Kidney (tissue), 22 donors: ENCODE data around the gene MCMBP. TPM values are rescaled to one million over a fixed set of nuclear protein-coding genes. Genes with fewer than 3 reads are reported as not detected.

Source experiments
- DNase-seq, 5 donors: peaks; one replicate each; pipeline ENCODE4 v3.0.0-alpha.2; 2013 to 2020
- FAIRE-seq: peaks from 2 replicates; lab custom pipeline; 2012; peaks lifted over from hg19 to GRCh38; lab: Jason Lieb, UNC
- H3K27ac ChIP-seq, 2 donors: one replicate each; pipeline ENCODE4 v1.7.0; 2013; ENCODE audit warnings: low read depth in 2 of 2, low read length in 2 of 2, inconsistent platforms in 1 of 2
- H3K27me3 ChIP-seq: one replicate; pipeline ENCODE4 v1.7.1; 2013; ENCODE audit warnings: low read length, inconsistent platforms; ENCODE audit not compliant: control insufficient read depth, insufficient read depth
- H3K36me3 ChIP-seq, 3 donors: one replicate each; pipeline versions ENCODE4 v1.7.0 to v1.7.1; 2013; ENCODE audit warnings: low read length in 3 of 3, control low read depth in 1 of 3, inconsistent platforms in 1 of 3; ENCODE audit not compliant: insufficient read depth in 3 of 3, control insufficient read depth in 2 of 3
- H3K4me1 ChIP-seq, 3 donors: one replicate each; pipeline versions ENCODE4 v1.7.0 to v1.7.1; 2013; ENCODE audit warnings: low read length in 3 of 3, inconsistent platforms in 1 of 3, low read depth in 1 of 3; ENCODE audit not compliant: control insufficient read depth in 2 of 3, insufficient read depth in 2 of 3
- H3K4me3 ChIP-seq, 3 donors: one replicate each; pipeline versions ENCODE4 v1.7.0 to v1.8.1; 2013; ENCODE audit warnings: low read length in 3 of 3, control low read depth in 1 of 3, inconsistent platforms in 1 of 3
- H3K9ac ChIP-seq, 3 donors: one replicate each; pipeline versions ENCODE4 v1.7.0 to v1.7.1; 2013; ENCODE audit warnings: low read length in 3 of 3, control low read depth in 1 of 3, inconsistent platforms in 1 of 3
- H3K9me3 ChIP-seq, 3 donors: one replicate each; pipeline versions ENCODE4 v1.7.0 to v1.7.1; 2013; ENCODE audit warnings: low read length in 3 of 3, control low read depth in 1 of 3, inconsistent platforms in 1 of 3; ENCODE audit not compliant: control insufficient read depth in 2 of 3, insufficient read depth in 1 of 3
- CTCF ChIP-seq: IDR thresholded peaks from 3 replicates; pipeline ENCODE4 v1.5.1; 2012; ENCODE audit warnings: mild to moderate bottlenecking, moderate library complexity, borderline replicate concordance; ENCODE audit not compliant: insufficient read depth; ENCODE audit errors: extremely low read depth
- intact Hi-C: fragments of 100-400 bp; cut with DNase I; formaldehyde crosslinking; loops from one replicate; pipeline ENCODE4 v1.11.1; 2022
- long read RNA-seq, 10 donors: library from polyadenylated mRNA in 1 of 10; unstranded in 1 of 10; transcript quantifications; one replicate each; pipeline ENCODE4 v2.0.0 and lab custom pipeline, GENCODE V29; 2021 to 2026
- polyA plus RNA-seq: library from polyadenylated mRNA; stranded (reverse); fragments of 350-450 nt; fragmentation: Illumina TruSeq; extraction: RNeasy Lipid Tissue Mini Kit (QIAGEN cat#74804); gene quantifications from one replicate; pipeline ENCODE4 v1.2.3, GENCODE V29; 2014; ENCODE audit warnings: low read depth, low replicate concordance; ENCODE audit not compliant: insufficient read depth
- total RNA-seq: library from RNA; stranded (reverse); fragmentation: NEBNext Ultra II Directional; extraction: Animal tissue kit (Norgen Biotek cat#: 25700); gene quantifications from one replicate; pipeline ENCODE4 v1.2.1, GENCODE V29; 2021
- donor health status: control.
- donor health status: control.
- donor health status: control.
- donor health status: control.
- donor health status: control.
- donor health status: DM: yes; HTN: yes; CAD: no.
- donor health status: Normal renal cell carcinoma (clear cell type).

Gene MCMBP
- total RNA-seq (45.3 TPM), polyA plus RNA-seq (21.3 TPM)
- long read RNA-seq, donor 1, full-length matches to known transcripts: 7 of 7 reads
- long read RNA-seq, donor 1, partial matches to known transcripts: 0 of 7 reads
- long read RNA-seq, donor 1, other reads (novel, unspliced or antisense): 0 of 7 reads
- long read RNA-seq, donor 2, full-length matches to known transcripts: 6 of 6 reads
- long read RNA-seq, donor 2, partial matches to known transcripts: 0 of 6 reads
- long read RNA-seq, donor 2, other reads (novel, unspliced or antisense): 0 of 6 reads
- long read RNA-seq, donor 3, full-length matches to known transcripts: 9 of 9 reads
- long read RNA-seq, donor 3, partial matches to known transcripts: 0 of 9 reads
- long read RNA-seq, donor 3, other reads (novel, unspliced or antisense): 0 of 9 reads
- long read RNA-seq, donor 4, full-length matches to known transcripts: 7 of 7 reads
- long read RNA-seq, donor 4, partial matches to known transcripts: 0 of 7 reads
- long read RNA-seq, donor 4, other reads (novel, unspliced or antisense): 0 of 7 reads
- long read RNA-seq, donor 5: 0 reads
- long read RNA-seq, donor 6, partial matches to known transcripts: 6 of 6 reads
- long read RNA-seq, donor 6, other reads (novel, unspliced or antisense): 0 of 6 reads
- long read RNA-seq, donor 7, full-length matches to known transcripts: 25 of 41 reads
- long read RNA-seq, donor 7, partial matches to known transcripts: 7 of 41 reads
- long read RNA-seq, donor 7, other reads (novel, unspliced or antisense): 9 of 41 reads
- long read RNA-seq, donor 8, full-length matches to known transcripts: 6 of 6 reads
- long read RNA-seq, donor 8, partial matches to known transcripts: 0 of 6 reads
- long read RNA-seq, donor 8, other reads (novel, unspliced or antisense): 0 of 6 reads
- long read RNA-seq, donor 9, partial matches to known transcripts: 0 of 1 reads
- long read RNA-seq, donor 9, other reads (novel, unspliced or antisense): 0 of 1 reads
- long read RNA-seq, donor 10, full-length matches to known transcripts: 7 of 7 reads
- long read RNA-seq, donor 10, partial matches to known transcripts: 0 of 7 reads
- long read RNA-seq, donor 10, other reads (novel, unspliced or antisense): 0 of 7 reads

- H3K36me3 ChIP-seq: no peaks in the 10 kb centered on the region
- H3K4me3 ChIP-seq: peak within 1 kb of the TSS; percentile 71 to 86 (median 84)
- H3K27me3 ChIP-seq: no peaks in the 10 kb centered on the region
- H3K4me1 ChIP-seq: peaks cover 0 to 10% (median 4%) of the 10 kb centered on the region in 3 donors
- intact Hi-C loops: no loop called here
- no peak for FAIRE-seq
- peak within 1 kb of the TSS; percentile 72 to 88 (median 76) for H3K9ac ChIP-seq
- no peaks in the 10 kb centered on the region for H3K9me3 ChIP-seq
- H3K27ac ChIP-seq: peak within 1 kb of the TSS; percentile 79 to 86
- no peak for TF ChIP-seq CTCF
- DNase-seq: no peak
Observed at GRCh38 chr10:119872610-119872859, at the start of gene MCMBP. Gene MCMBP, minus strand, starts transcription at chr10:119872843. Its CDS starts 259 bp downstream, at chr10:119872584.

- H3K9me3 ChIP-seq: no peaks in the 10 kb centered on the region
- H3K27ac ChIP-seq: no peak overlapping the region
- no peak for TF ChIP-seq CTCF
- H3K9ac ChIP-seq: no peak overlapping the region
- no peak for FAIRE-seq
- H3K27me3 ChIP-seq: no peaks in the 10 kb centered on the region
- peaks cover 9 to 48% (median 21%) of the 10 kb centered on the region in 3 donors for H3K36me3 ChIP-seq
- no peak overlapping the region for H3K4me3 ChIP-seq
- intact Hi-C loops: no loop called here
- H3K4me1 ChIP-seq: no peaks in the 10 kb centered on the region
- DNase-seq: no peak
Observed at GRCh38 chr10:119919826-119920225, 47.2 kb upstream of the MCMBP start.

GRCh38 chr10:119919271-119919670, 46.6 kb upstream of the MCMBP start:
- Histone ChIP-seq H3K36me3 (peaks cover 12 to 51% (median 22%) of the 10 kb centered on the region in 3 donors), H3K9me3 (no peaks in the 10 kb centered on the region), H3K27ac (no peak overlapping the region), H3K9ac (no peak overlapping the region), H3K27me3 (no peaks in the 10 kb centered on the region), H3K4me1 (no peaks in the 10 kb centered on the region), H3K4me3 (no peak overlapping the region)
- FAIRE-seq (no peak), DNase-seq (no peak)
- intact Hi-C loops: no loop called here
- TF ChIP-seq CTCF: no peak
